HG03460 (cell line): ENCODE results near the gene ZDHHC1.
"Not testable (repeated sequence)": the region's sequence is repeated elsewhere in the genome, so short reads cannot be mapped to it uniquely, and the experiment has no call there.

Experiments
- ATAC-seq: cut with Tn5 transposase; IDR thresholded peaks from one replicate; pipeline ENCODE4 v1.9.1; 2021; ENCODE audit not compliant: unreplicated experiment

ZDHHC1 gene

GRCh38 chr16:67394155-67395104 lies 21.8 kb downstream of the ZDHHC1 start:
- ATAC-seq, result no peak

- no peak for ATAC-seq
Measured at GRCh38 chr16:67393788-67394154, 22.5 kb downstream of the ZDHHC1 start.

- no peak for ATAC-seq
Measured at GRCh38 chr16:67393111-67393787, 23.0 kb downstream of the ZDHHC1 start, which contains the start of gene TPPP3. Gene TPPP3 (minus strand): TSS chr16:67393498. CDS start chr16:67391111, 2,387 bp downstream.

- ATAC-seq, result no peak
Measured at GRCh38 chr16:67392301-67393059, 23.8 kb downstream of the ZDHHC1 start.

GRCh38 chr16:67391424-67392300 lies 24.6 kb downstream of the ZDHHC1 start:
- ATAC-seq, result no peak

GRCh38 chr16:67390816-67391423 lies 25.4 kb downstream of the ZDHHC1 start:
- no peak for ATAC-seq

- ATAC-seq, result no peak
Measured at GRCh38 chr16:67389911-67390815, 26.1 kb downstream of the ZDHHC1 start.

- ATAC-seq, result no peak
Measured at GRCh38 chr16:67388591-67388990, 27.7 kb downstream of the ZDHHC1 start.

- ATAC-seq, result no peak
Measured at GRCh38 chr16:67388191-67388590, 28.1 kb downstream of the ZDHHC1 start.

GRCh38 chr16:67387479-67388079 lies 28.7 kb downstream of the ZDHHC1 start:
- no peak for ATAC-seq

- no peak for ATAC-seq
Measured at GRCh38 chr16:67386861-67387455, 29.3 kb downstream of the ZDHHC1 start.

- no peak for ATAC-seq
Measured at GRCh38 chr16:67384778-67385510, 31.3 kb downstream of the ZDHHC1 start.

GRCh38 chr16:67383284-67383683 lies 33.0 kb downstream of the ZDHHC1 start:
- no peak for ATAC-seq

GRCh38 chr16:67378642-67379041 lies 37.6 kb downstream of the ZDHHC1 start:
- ATAC-seq, result no peak

- not testable (repeated sequence) for ATAC-seq
Measured at GRCh38 chr16:67376012-67376411, 40.3 kb downstream of the ZDHHC1 start.

GRCh38 chr16:67372664-67373063 lies 43.6 kb downstream of the ZDHHC1 start:
- ATAC-seq, result no peak

GRCh38 chr16:67370661-67371060 lies 45.6 kb downstream of the ZDHHC1 start:
- ATAC-seq, result no peak
